ENCODE data around the gene LDLRAD4.
A peak's percentile ranks its signal among the peaks of the same experiment; 100 is the strongest.

The LDLRAD4 gene

DNA sequence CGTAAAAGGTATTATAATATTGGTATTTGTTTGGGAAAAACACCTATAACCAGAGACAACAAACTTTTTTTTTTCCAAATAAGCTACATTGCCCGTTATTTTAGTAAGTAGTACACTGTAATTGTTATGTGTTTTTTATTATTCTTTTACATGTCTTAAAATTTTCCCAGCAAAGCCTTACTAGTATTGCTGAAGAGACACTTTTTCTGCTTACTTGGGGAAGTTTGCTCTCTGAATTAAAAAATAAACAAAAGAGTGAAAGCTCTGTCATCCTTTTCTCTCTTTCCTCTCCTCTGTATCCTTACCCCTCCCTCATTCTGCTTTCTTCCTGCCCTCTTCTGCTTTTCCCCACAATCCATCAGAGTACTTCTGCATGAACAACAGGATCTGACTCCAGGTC lies 25.6 kb upstream of the LDLRAD4 start:
- H3K9me3 Mint-ChIP-seq = peaks cover 4% of the 10 kb centered on the region
- H3K27me3 Mint-ChIP-seq (ENCODE audit: low read depth) = no peaks in the 10 kb centered on the region
- no peaks in the 10 kb centered on the region for H3K36me3 Mint-ChIP-seq (ENCODE audit: low read depth)
- H3K4me1 Mint-ChIP-seq = peaks cover 6% of the 10 kb centered on the region
- TF ChIP-seq, protein P1, sequence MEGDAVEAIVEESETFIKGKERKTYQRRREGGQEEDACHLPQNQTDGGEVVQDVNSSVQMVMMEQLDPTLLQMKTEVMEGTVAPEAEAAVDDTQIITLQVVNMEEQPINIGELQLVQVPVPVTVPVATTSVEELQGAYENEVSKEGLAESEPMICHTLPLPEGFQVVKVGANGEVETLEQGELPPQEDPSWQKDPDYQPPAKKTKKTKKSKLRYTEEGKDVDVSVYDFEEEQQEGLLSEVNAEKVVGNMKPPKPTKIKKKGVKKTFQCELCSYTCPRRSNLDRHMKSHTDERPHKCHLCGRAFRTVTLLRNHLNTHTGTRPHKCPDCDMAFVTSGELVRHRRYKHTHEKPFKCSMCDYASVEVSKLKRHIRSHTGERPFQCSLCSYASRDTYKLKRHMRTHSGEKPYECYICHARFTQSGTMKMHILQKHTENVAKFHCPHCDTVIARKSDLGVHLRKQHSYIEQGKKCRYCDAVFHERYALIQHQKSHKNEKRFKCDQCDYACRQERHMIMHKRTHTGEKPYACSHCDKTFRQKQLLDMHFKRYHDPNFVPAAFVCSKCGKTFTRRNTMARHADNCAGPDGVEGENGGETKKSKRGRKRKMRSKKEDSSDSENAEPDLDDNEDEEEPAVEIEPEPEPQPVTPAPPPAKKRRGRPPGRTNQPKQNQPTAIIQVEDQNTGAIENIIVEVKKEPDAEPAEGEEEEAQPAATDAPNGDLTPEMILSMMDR (IDR thresholded peaks at IDR 0.05; ENCODE audit: unreplicated experiment in 3 of 3) = no peak
- H3K27ac Mint-ChIP-seq = peak overlapping the region in 1 of 3 experiments; percentile 60
- H3K4me3 Mint-ChIP-seq = no peak overlapping the region

DNA sequence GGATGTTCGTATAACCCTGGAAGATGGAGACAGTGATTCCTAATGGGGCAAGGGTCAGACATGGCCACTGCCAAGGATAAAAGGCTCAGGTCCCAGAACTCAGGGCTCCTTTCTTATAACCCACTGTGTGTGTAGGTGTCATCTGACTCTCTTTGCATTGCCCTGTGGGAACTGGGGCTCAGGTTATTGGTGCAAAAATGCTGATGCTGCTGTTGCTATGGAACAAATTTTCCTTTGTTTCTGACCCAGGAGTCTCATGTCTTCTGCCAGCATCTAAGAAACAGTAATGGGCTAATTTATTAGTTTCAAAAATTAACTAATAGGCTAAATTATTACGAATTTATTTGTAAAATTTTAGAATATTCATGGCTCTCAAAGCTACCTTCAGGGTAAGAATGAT lies 24.3 kb upstream of the LDLRAD4 start:
- TF ChIP-seq, protein P1 (IDR thresholded peaks at IDR 0.05; ENCODE audit: unreplicated experiment in 3 of 3) = no peak
- no peak overlapping the region for H3K27ac Mint-ChIP-seq

DNA sequence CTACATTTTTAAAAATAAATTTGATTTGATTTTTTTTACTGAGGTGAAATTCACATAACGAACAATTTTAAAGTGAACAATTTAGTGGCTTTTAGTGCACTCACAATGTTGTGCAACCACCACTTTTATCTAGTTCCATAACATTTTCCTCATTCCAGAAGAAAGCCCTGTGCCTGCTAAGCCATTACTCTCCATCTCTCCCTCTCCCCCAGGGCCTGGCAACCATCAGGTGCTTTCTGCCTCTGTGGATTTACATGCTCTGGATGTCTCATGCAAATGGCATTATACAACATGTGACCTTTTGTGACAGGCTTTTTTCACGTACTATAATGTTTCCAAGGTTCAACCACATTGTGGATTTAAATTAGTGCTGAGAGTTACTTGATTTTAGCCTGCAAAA lies 19.9 kb upstream of the LDLRAD4 start:
- TF ChIP-seq, protein P1 (IDR thresholded peaks at IDR 0.05; ENCODE audit: unreplicated experiment in 3 of 3) = no peak
- Mint-ChIP-seq H3K36me3 (ENCODE audit: low read depth) (peaks cover 3% of the 10 kb centered on the region), H3K4me3 (no peak overlapping the region), H3K27me3 (ENCODE audit: low read depth) (peaks cover 7% of the 10 kb centered on the region), H3K4me1 (no peaks in the 10 kb centered on the region), H3K27ac (no peak overlapping the region), H3K9me3 (peaks cover 29% of the 10 kb centered on the region)

More for the DNA sequence above, 24.3 kb upstream of the LDLRAD4 start:
- Mint-ChIP-seq H3K36me3 (ENCODE audit: low read depth) (no peaks in the 10 kb centered on the region), H3K9me3 (peaks cover 12% of the 10 kb centered on the region), H3K27me3 (ENCODE audit: low read depth) (peaks cover 3% of the 10 kb centered on the region), H3K4me1 (peaks cover 6% of the 10 kb centered on the region), H3K4me3 (no peak overlapping the region)

DNA sequence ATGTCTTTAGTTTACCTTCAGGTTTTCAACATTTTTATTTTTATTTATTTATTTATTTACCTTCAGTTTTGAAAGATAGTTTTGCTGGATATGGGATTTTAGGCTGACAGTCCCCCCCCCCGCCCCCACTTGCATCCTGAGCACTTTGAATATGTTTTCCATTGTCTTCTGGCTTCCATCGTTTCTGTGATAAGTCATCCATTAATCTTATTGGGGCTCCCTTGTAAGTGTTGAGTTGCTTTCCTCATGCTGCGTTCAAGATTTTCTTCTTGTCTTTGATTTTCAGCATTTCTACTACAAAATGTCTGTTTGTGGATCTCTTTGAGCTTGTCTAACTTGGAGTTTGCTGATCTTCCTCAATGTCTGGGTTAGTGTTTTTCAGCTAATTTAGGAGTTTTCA lies 19.4 kb upstream of the LDLRAD4 start:
- Mint-ChIP-seq H3K36me3 (ENCODE audit: low read depth) (peaks cover 3% of the 10 kb centered on the region), H3K27me3 (ENCODE audit: low read depth) (peaks cover 7% of the 10 kb centered on the region), H3K27ac (no peak overlapping the region), H3K4me1 (no peaks in the 10 kb centered on the region), H3K4me3 (no peak overlapping the region), H3K9me3 (peaks cover 29% of the 10 kb centered on the region)
- TF ChIP-seq, protein P1 (IDR thresholded peaks at IDR 0.05; ENCODE audit: unreplicated experiment in 3 of 3) = no peak

DNA sequence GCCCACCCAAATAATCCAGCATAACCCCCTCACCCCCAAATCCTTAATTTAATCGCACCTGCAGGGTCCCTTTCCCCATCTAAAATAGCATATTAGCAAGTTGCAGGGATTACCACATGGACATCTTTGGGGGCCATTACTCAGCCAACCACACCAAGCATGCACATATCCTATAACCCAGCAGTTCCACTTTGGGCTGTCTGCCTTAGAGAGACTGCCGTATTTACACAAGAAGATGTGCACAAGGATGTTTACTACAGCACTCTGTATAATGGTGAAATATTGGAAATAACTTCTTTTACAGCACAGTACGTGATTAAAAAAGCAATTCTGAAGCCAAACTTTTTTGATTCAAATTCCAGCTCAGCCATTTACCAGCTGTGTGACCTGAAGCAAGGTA lies 17.3 kb upstream of the LDLRAD4 start:
- peaks cover 29% of the 10 kb centered on the region for H3K9me3 Mint-ChIP-seq
- TF ChIP-seq, protein P1 (IDR thresholded peaks at IDR 0.05; ENCODE audit: unreplicated experiment in 3 of 3) = no peak
- no peak overlapping the region for H3K27ac Mint-ChIP-seq
- H3K36me3 Mint-ChIP-seq (ENCODE audit: low read depth) = peaks cover 3% of the 10 kb centered on the region
- H3K27me3 Mint-ChIP-seq (ENCODE audit: low read depth) = peaks cover 7% of the 10 kb centered on the region
- H3K4me3 Mint-ChIP-seq = no peak overlapping the region
- no peaks in the 10 kb centered on the region for H3K4me1 Mint-ChIP-seq

DNA sequence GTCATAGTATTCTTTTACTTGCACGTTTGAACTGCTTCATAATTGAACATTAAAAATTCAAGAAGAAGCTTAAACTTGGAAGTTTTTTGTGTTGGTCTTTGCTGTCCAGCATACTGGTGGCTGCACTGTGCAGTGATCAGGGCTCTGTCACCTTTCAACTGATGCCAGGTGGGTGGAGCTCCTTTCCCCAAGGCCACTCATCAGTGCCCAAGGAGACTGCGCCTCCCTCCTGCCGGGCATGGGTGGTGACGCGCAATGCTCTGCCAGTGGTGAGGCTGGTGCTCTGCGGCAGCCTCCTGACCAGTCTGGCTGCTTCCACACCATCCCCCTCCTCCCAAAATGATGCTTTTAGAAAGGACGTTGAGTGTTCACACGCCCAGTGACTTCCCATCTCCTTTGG lies 16.0 kb upstream of the LDLRAD4 start:
- Mint-ChIP-seq H3K9me3 (peaks cover 29% of the 10 kb centered on the region), H3K27me3 (ENCODE audit: low read depth) (peaks cover 9% of the 10 kb centered on the region), H3K4me1 (no peaks in the 10 kb centered on the region), H3K36me3 (ENCODE audit: low read depth) (peaks cover 3% of the 10 kb centered on the region), H3K27ac (no peak overlapping the region), H3K4me3 (no peak overlapping the region)
- TF ChIP-seq, protein P1 (IDR thresholded peaks at IDR 0.05; ENCODE audit: unreplicated experiment in 3 of 3) = no peak

Data from nephron (organoid).